HL-60 (cell line): ENCODE data around the gene GPN3.

Source experiments
- CTCF ChIP-seq: IDR thresholded peaks from one replicate; pipeline ENCODE4 v1.5.1; 2011; ENCODE audit warnings: low read length, control low read depth, inconsistent platforms; ENCODE audit not compliant: insufficient read depth
- REST ChIP-seq: IDR thresholded peaks from 2 replicates; pipeline ENCODE4 v1.6.1; 2012; ENCODE audit warnings: low read depth; ENCODE audit not compliant: insufficient replicate concordance

DNA sequence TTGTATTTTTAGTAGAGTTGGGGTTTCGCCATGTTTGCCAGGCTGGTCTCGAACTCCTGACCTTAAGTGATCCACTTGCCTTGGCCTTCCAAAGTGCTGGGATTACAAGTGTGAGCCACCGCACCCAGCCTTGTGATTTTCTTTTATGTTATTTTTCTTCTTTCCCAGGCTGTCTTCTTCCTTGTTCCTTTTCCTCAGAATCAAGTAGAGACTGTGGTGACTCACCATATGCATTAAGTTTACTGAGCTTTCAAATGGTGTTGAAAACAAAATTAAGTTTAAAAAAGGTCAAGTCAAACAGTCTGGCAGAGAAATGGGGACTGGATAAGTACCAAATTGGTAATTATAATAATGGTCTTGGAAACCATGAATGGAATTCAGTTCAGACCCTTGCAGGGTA lies 23.6 kb downstream of the GPN3 start:
- TF ChIP-seq REST: no peak
- no peak for TF ChIP-seq CTCF
